PC-3 (cell line): ENCODE data around the gene FAM181B. TPM values are rescaled to one million over a fixed set of nuclear protein-coding genes. Genes with fewer than 3 reads are reported as not detected.

Experiments used
- ATAC-seq: fragments of 200-7000 bp; cut with Tn5 transposase; 2 replicates; pipeline ENCODE4 v1.9.1; 2020; ENCODE audit warnings: mild to moderate bottlenecking, moderate library complexity
- BruUV-seq: library from RNA; stranded (reverse); fragments of 400-500 nt; replicated peaks from 2 replicates; lab custom pipeline; 2021; lab: Mats Ljungman, UMichigan
- CTCF ChIA-PET: fragments of 300-600 bp; sonication (Branson Sonifier 250); formaldehyde crosslinking; loops from one replicate; lab custom pipeline; 2022; ENCODE audit warnings: antibody characterized with exemption; lab: Charles Lee
- POLR2A ChIA-PET: fragments of 300-600 bp; sonication (Branson Sonifier 250); formaldehyde crosslinking; loops from one replicate; lab custom pipeline; 2022; ENCODE audit warnings: antibody characterized with exemption; ENCODE audit not compliant: unreplicated experiment; lab: Charles Lee
- DNase-seq: peaks from one replicate; pipeline ENCODE4 v3.0.0-alpha.2; 2015
- H2AFZ ChIP-seq: fragments of 300-600 bp; sonication (generic); 2 replicates; pipeline ENCODE4 v1.6.0; 2016; ENCODE audit warnings: antibody characterized with exemption, low read length
- H3F3A ChIP-seq: fragments of 300-600 bp; sonication (generic); one replicate; pipeline ENCODE4 v1.6.0; 2017; ENCODE audit warnings: antibody characterized with exemption, low read length, control low read depth, mild to moderate bottlenecking; ENCODE audit not compliant: unreplicated experiment
- H3K27ac ChIP-seq: fragments of 300-600 bp; sonication (generic); 2 replicates; pipeline ENCODE4 v1.5.1; 2016; ENCODE audit warnings: mild to moderate bottlenecking, low read length
- H3K27me3 ChIP-seq: fragments of 300-600 bp; sonication (generic); 2 replicates; pipeline ENCODE4 v1.6.1; 2016; ENCODE audit warnings: low read length, mixed read lengths
- H3K36me3 ChIP-seq: fragments of 300-600 bp; sonication (generic); 2 replicates; pipeline ENCODE4 v1.6.1; 2016; ENCODE audit warnings: low read depth, mixed run types, low read length, mixed read lengths
- H3K4me1 ChIP-seq: fragments of 300-600 bp; sonication (generic); 2 replicates; pipeline ENCODE4 v1.5.1; 2016; ENCODE audit warnings: low read length; ENCODE audit not compliant: insufficient read depth
- H3K4me2 ChIP-seq: fragments of 300-600 bp; sonication (generic); 2 replicates; pipeline ENCODE4 v1.6.0; 2016; ENCODE audit warnings: low read length
- H3K4me3 ChIP-seq: fragments of 300-600 bp; sonication (generic); 2 replicates; pipeline ENCODE4 v1.5.1; 2016; ENCODE audit warnings: mild to moderate bottlenecking, low read length, mixed read lengths
- H3K79me2 ChIP-seq: fragments of 300-600 bp; sonication (generic); 2 replicates; pipeline ENCODE4 v1.6.1; 2017; ENCODE audit warnings: low read length, mixed read lengths
- H3K9ac ChIP-seq: fragments of 300-600 bp; sonication (generic); 2 replicates; pipeline ENCODE4 v1.6.0; 2016; ENCODE audit warnings: mild to moderate bottlenecking, low read length
- H3K9me2 ChIP-seq: fragments of 300-600 bp; sonication (generic); replicated peaks from 2 replicates; pipeline ENCODE4 v1.6.1; 2016; ENCODE audit warnings: mixed run types, low read length, mixed read lengths
- H3K9me3 ChIP-seq: fragments of 300-600 bp; sonication (generic); 2 replicates; pipeline ENCODE4 v1.6.1; 2016; ENCODE audit warnings: low read length, mixed read lengths
- H4K20me1 ChIP-seq: fragments of 300-600 bp; sonication (generic); 2 replicates; pipeline ENCODE4 v1.6.1; 2016; ENCODE audit warnings: low read length, mixed read lengths
- CTCF ChIP-seq: fragments of 300-600 bp; sonication (generic); conservative IDR thresholded peaks from 2 replicates; pipeline ENCODE4 v1.5.1; 2017; ENCODE audit warnings: antibody characterized with exemption, low read depth, mild to moderate bottlenecking, low read length
- EZH2 ChIP-seq: fragments of 300-600 bp; sonication (generic); IDR thresholded peaks from one replicate; pipeline ENCODE4 v1.6.1; 2017; ENCODE audit warnings: antibody characterized with exemption, mild to moderate bottlenecking, low read length; ENCODE audit not compliant: unreplicated experiment
- EZH2phosphoT487 ChIP-seq: fragments of 300-600 bp; sonication (generic); IDR thresholded peaks from 2 replicates; pipeline ENCODE4 v1.6.1; 2018; ENCODE audit warnings: mild to moderate bottlenecking, antibody characterized with exemption, low read length, borderline replicate concordance
- intact Hi-C: fragments of 100-400 bp; cut with micrococcal nuclease; formaldehyde crosslinking; loops from 2 replicates; pipeline ENCODE4 v1.9.0; 2023
- total RNA-seq: library from RNA; depleted of rRNA; stranded (reverse); fragments of >200 nt; gene quantifications from 2 replicates; pipeline ENCODE4 v1.2.3, GENCODE V29; 2014

FAM181B gene
- total RNA-seq, 1 experiment from 2014 or later: not detected

DNA sequence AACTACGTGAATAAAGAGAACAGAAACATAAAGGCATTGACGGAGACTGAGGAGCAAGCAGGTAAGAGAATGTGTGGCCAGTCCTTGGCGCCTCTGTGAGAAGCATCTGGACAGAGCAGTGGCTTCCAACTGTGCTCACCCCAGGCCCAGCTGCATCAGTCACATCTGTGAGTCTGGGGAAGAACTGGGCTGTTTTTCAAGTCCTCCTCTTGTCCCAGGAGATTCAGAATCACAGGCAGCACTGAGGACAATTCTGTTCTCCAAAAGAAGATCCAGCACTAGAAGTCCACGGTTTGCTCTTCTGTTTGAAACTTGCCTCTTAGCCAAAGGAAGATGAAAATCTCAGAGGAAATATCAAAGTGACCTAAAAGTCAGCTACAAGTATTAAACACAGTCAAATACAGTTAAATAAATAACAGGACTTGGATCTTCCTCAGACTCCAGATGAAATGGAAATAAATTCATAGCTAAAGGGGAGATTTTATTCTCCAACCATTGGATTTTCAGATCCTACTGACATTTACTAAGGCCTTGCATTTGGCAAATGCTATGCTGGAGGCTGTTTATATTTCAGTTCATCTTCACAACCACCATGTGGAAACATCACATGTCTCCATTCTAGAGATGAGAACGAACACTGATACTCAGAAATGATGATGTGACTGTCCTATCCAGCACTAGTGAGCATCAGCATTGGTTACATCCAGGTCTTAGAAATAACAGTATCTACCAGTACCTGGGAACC, 14.1 kb downstream of the FAM181B start:
- POLR2A ChIA-PET: no interaction called here
- Histone ChIP-seq H3K4me2 (no peak overlapping the region), H3K79me2 (no peaks in the 10 kb centered on the region), H4K20me1 (no peaks in the 10 kb centered on the region), H3K9me2 (no peaks in the 10 kb centered on the region), H3F3A (no peaks in the 10 kb centered on the region), H3K27me3 (no peaks in the 10 kb centered on the region), H3K4me3 (no peak overlapping the region), H2AFZ (no peak overlapping the region), H3K36me3 (no peaks in the 10 kb centered on the region), H3K9ac (no peak overlapping the region), H3K27ac (no peak overlapping the region), H3K9me3 (no peaks in the 10 kb centered on the region), H3K4me1 (no peaks in the 10 kb centered on the region)
- no peak for TF ChIP-seq EZH2phosphoT487
- TF ChIP-seq EZH2: no peak
- TF ChIP-seq CTCF: no peak
- no TSS peak for BruUV-seq
- intact Hi-C loops: loop anchor here (2.0 to 10.0 kb wide), 4 partner anchors 208 to 1095 kb away; partner anchors contain the start of gene CCDC90B
- CTCF ChIA-PET: interaction anchor here (0.7 kb wide), 1 partner anchor 148 kb away, joined by 3 read pairs; no protein-coding TSS in a partner anchor
- ATAC-seq (no peak), DNase-seq (no peak)

DNA sequence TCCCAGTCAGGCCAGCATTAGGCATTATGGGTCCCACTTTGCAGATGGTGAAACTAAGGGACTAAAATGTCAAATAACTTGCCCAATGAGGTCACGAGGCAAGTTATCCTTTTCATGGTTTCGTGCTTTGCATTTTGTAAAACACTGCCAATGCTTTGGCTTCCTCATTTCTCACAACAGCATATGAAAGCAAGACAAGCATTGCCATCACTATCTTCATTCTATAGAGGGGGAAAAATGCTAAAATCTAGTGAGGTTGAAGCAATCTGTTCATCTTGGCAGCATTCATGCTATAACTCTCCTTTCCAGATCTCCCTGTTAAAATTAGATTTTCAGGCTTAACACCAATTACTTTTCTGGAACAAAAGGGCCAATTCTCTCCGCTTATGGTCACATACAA, 14.8 kb downstream of the FAM181B start:
- TF ChIP-seq EZH2phosphoT487 (no peak), EZH2 (no peak), CTCF (no peak)
- intact Hi-C loops: loop anchor here (1.0 to 10.0 kb wide), 8 partner anchors 56 to 1096 kb away; partner anchors contain the start of genes CCDC90B and PRCP
- no peaks in the 10 kb centered on the region for H3K4me1 ChIP-seq
- DNase-seq: no peak
- H3K9me3 ChIP-seq: no peaks in the 10 kb centered on the region
- no peak overlapping the region for H3K27ac ChIP-seq
- H3K27me3 ChIP-seq: no peaks in the 10 kb centered on the region
- no peak overlapping the region for H3K4me3 ChIP-seq
- no peak overlapping the region for H3K9ac ChIP-seq
- ATAC-seq: no peak
- no peaks in the 10 kb centered on the region for H3F3A ChIP-seq
- no TSS peak for BruUV-seq
- H2AFZ ChIP-seq: no peak overlapping the region
- POLR2A ChIA-PET: interaction anchor here (0.6 kb wide), 1 partner anchor 70 kb away, joined by 3 read pairs; no protein-coding TSS in a partner anchor
- CTCF ChIA-PET: no interaction called here
- no peaks in the 10 kb centered on the region for H3K79me2 ChIP-seq
- no peak overlapping the region for H3K4me2 ChIP-seq
- no peaks in the 10 kb centered on the region for H4K20me1 ChIP-seq
- H3K36me3 ChIP-seq: no peaks in the 10 kb centered on the region
- H3K9me2 ChIP-seq: no peaks in the 10 kb centered on the region

DNA sequence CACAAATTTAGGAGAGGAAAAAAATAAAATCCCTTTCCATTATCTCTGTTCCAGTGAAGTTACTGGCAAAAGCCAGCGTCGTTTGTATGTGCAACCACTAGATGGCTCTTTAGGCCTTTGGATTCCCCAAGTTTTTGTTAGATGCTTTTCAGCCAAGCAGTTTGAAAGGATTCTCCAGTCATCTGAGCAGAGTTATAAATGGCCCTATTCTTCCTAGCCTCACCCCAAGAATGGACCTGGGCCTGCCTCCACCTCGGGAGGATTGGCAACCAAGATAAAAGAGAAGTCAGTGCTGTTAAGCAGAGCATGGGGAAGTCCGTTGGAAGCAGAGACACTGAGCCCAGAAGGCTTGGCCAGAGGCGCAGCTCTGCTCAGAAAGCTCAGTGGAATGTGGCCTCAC, 15.4 kb downstream of the FAM181B start:
- Histone ChIP-seq H3K27ac (no peak overlapping the region), H3K4me2 (no peak overlapping the region), H3K36me3 (no peaks in the 10 kb centered on the region), H3K4me1 (no peaks in the 10 kb centered on the region), H3K27me3 (no peaks in the 10 kb centered on the region), H3F3A (no peaks in the 10 kb centered on the region), H3K9me2 (no peaks in the 10 kb centered on the region), H3K9ac (no peak overlapping the region), H4K20me1 (no peaks in the 10 kb centered on the region), H2AFZ (peak overlapping the region; percentile 63), H3K4me3 (no peak overlapping the region), H3K9me3 (no peaks in the 10 kb centered on the region), H3K79me2 (no peaks in the 10 kb centered on the region)
- TF ChIP-seq EZH2phosphoT487 (no peak), CTCF (peak; percentile 95), EZH2 (no peak)
- BruUV-seq: no TSS peak
- intact Hi-C loops: loop anchor here (1.0 to 10.0 kb wide), 8 partner anchors 57 to 1096 kb away; partner anchors contain the start of genes CCDC90B and PRCP
- ChIA-PET POLR2A (interaction anchor here (0.6 kb wide), 1 partner anchor 70 kb away, joined by 3 read pairs; no protein-coding TSS in a partner anchor), CTCF (interaction anchor here (0.6 to 1.1 kb wide), 3 partner anchors 22 to 347 kb away, joined by 3 to 5 read pairs (median 3); no protein-coding TSS in a partner anchor)
- ATAC-seq: peak; percentile 71
- DNase-seq: peak; percentile 76
